Panc1 (cell line): ENCODE results near the gene EMSY. TPM values are rescaled to one million over a fixed set of nuclear protein-coding genes. Genes with fewer than 3 reads are reported as not detected.

Source experiments
- ATAC-seq: fragments of 200-7000 bp; cut with Tn5 transposase; 2 replicates; pipeline ENCODE4 v1.9.1; 2020; ENCODE audit warnings: mild to moderate bottlenecking, moderate library complexity
- BruUV-seq: library from RNA; stranded (reverse); fragments of 400-500 nt; replicated peaks from 2 replicates; lab custom pipeline; 2021; lab: Mats Ljungman, UMichigan
- CTCF ChIA-PET: fragments of 300-600 bp; sonication (Branson Sonifier 250); formaldehyde crosslinking; loops from one replicate; lab custom pipeline; 2022; ENCODE audit warnings: antibody characterized with exemption; lab: Charles Lee
- POLR2A ChIA-PET: fragments of 300-600 bp; sonication (Branson Sonifier 250); formaldehyde crosslinking; loops from one replicate; lab custom pipeline; 2022; ENCODE audit warnings: antibody characterized with exemption; lab: Charles Lee
- DNase-seq: peaks from one replicate; pipeline ENCODE4 v3.0.0-alpha.2; 2010; ENCODE audit warnings: low read depth, low spot score
- H3K27ac ChIP-seq: 2 replicates; pipeline ENCODE4 v1.5.1; 2011; ENCODE audit warnings: mild to moderate bottlenecking, low read length, inconsistent platforms
- H3K27me3 ChIP-seq: fragments of 200-500 bp; sonication (Bioruptor generic); 2 replicates; pipeline ENCODE4 v1.6.0; 2014; ENCODE audit warnings: low read length, inconsistent platforms; ENCODE audit not compliant: control insufficient read depth, insufficient read depth
- H3K36me3 ChIP-seq: fragments of 200-500 bp; sonication (Bioruptor generic); 2 replicates; pipeline ENCODE4 v1.5.1; 2014; ENCODE audit warnings: inconsistent platforms, mild to moderate bottlenecking, low read length, moderate library complexity; ENCODE audit not compliant: control insufficient read depth, insufficient read depth
- H3K4me1 ChIP-seq: 2 replicates; pipeline ENCODE4 v1.5.1; 2011; ENCODE audit warnings: inconsistent platforms, mild to moderate bottlenecking, low read length, moderate library complexity; ENCODE audit not compliant: control insufficient read depth, insufficient read depth
- H3K4me3 ChIP-seq, 2 experiments: 2 replicates each; pipeline ENCODE4 v1.5.1; 2011 to 2012; ENCODE audit warnings: low read depth in 2 of 2, low read length in 2 of 2, mild to moderate bottlenecking in 2 of 2, inconsistent platforms in 1 of 2, moderate library complexity in 1 of 2
- H3K9me3 ChIP-seq: fragments of 200-500 bp; sonication (Bioruptor generic); 2 replicates; pipeline ENCODE4 v1.5.1; 2014; ENCODE audit warnings: low read depth, mild to moderate bottlenecking, inconsistent platforms, low read length, moderate library complexity; ENCODE audit not compliant: control insufficient read depth, insufficient read depth
- POLR2AphosphoS5 ChIP-seq: IDR thresholded peaks from 2 replicates; pipeline ENCODE4 v1.6.1; 2012; ENCODE audit warnings: mild to moderate bottlenecking, low read depth, low read length, moderate library complexity
- SIN3A ChIP-seq: IDR thresholded peaks from 2 replicates; pipeline ENCODE4 v1.6.1; 2012; ENCODE audit warnings: low read depth, mild to moderate bottlenecking, low read length, moderate library complexity, borderline replicate concordance; ENCODE audit not compliant: insufficient read depth
- TCF7L2 ChIP-seq: IDR thresholded peaks from 2 replicates; pipeline ENCODE4 v1.6.1; 2011; ENCODE audit warnings: mild to moderate bottlenecking, low read depth, low read length, inconsistent platforms
- in situ Hi-C: cut with HindIII; loops from 2 replicates; pipeline ENCODE4 v1.10.0; 2016; ENCODE audit warnings: low sequenced_read_pairs, low pct_unique_long_range_greater_than_20kb
- intact Hi-C: fragments of 100-400 bp; cut with micrococcal nuclease; formaldehyde crosslinking; loops from one replicate; pipeline ENCODE4 v1.10.0; 2022; ENCODE audit not compliant: unreplicated experiment
- total RNA-seq: library from RNA; stranded (reverse); gene quantifications from one replicate; pipeline ENCODE4 v1.2.1, GENCODE V29; 2021; ENCODE audit not compliant: unreplicated experiment
- TF ChIP-seq, protein P1 (sequence below), 2 experiments: IDR thresholded peaks; 2 replicates each; pipeline ENCODE4 v1.6.1; 2011 to 2012; ENCODE audit warnings: low read depth in 2 of 2, control low read depth in 1 of 2, low read length in 1 of 2, mild to moderate bottlenecking in 1 of 2, moderate library complexity in 1 of 2; ENCODE audit not compliant: insufficient read depth in 1 of 2
- TF ChIP-seq, protein P2 (sequence below): fragments of 450-650 bp; IDR thresholded peaks from 2 replicates; pipeline ENCODE4 v1.5.1; 2017; ENCODE audit warnings: mild to moderate bottlenecking

EMSY gene
- total RNA-seq, 1 experiment from 2014 or later, result 26.4 TPM

DNA sequence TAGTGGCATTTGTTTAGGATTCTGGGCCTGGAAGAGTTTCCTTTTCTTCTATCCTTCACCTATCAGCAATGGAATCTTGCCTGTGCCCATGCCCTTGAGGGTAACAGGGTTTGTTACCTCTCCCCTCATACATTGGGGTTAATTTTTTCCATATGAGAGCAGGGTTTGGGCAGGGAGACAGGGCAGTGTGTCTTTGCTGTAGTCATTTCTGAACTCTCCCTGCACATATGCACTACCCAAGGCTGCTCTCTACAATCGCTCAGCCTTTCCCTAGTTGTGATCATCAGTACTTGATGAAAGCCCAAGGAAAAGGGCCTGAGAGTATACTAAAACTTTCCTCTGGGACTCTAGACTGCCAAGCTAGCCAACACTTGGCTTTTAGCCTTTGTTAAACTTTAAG is 130.1 kb downstream of the EMSY start:
- no TSS peak for BruUV-seq
- Histone ChIP-seq H3K36me3 (no peaks in the 10 kb centered on the region), H3K9me3 (no peaks in the 10 kb centered on the region), H3K4me1 (no peaks in the 10 kb centered on the region), H3K4me3 (no peak overlapping the region), H3K27ac (no peak overlapping the region), H3K27me3 (no peaks in the 10 kb centered on the region; the same call in 1 of the 2 replicates)
- intact Hi-C loops (no loop called here), in situ Hi-C loops (no loop called here)
- TF ChIP-seq SIN3A (no peak), TCF7L2 (no peak), POLR2AphosphoS5 (no peak)
- TF ChIP-seq, protein P1, sequence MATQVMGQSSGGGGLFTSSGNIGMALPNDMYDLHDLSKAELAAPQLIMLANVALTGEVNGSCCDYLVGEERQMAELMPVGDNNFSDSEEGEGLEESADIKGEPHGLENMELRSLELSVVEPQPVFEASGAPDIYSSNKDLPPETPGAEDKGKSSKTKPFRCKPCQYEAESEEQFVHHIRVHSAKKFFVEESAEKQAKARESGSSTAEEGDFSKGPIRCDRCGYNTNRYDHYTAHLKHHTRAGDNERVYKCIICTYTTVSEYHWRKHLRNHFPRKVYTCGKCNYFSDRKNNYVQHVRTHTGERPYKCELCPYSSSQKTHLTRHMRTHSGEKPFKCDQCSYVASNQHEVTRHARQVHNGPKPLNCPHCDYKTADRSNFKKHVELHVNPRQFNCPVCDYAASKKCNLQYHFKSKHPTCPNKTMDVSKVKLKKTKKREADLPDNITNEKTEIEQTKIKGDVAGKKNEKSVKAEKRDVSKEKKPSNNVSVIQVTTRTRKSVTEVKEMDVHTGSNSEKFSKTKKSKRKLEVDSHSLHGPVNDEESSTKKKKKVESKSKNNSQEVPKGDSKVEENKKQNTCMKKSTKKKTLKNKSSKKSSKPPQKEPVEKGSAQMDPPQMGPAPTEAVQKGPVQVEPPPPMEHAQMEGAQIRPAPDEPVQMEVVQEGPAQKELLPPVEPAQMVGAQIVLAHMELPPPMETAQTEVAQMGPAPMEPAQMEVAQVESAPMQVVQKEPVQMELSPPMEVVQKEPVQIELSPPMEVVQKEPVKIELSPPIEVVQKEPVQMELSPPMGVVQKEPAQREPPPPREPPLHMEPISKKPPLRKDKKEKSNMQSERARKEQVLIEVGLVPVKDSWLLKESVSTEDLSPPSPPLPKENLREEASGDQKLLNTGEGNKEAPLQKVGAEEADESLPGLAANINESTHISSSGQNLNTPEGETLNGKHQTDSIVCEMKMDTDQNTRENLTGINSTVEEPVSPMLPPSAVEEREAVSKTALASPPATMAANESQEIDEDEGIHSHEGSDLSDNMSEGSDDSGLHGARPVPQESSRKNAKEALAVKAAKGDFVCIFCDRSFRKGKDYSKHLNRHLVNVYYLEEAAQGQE (IDR thresholded peaks at IDR 0.05; ENCODE audit: insufficient read depth in 1 of 2, low read depth in 2 of 2, low read length in 1 of 2), result no peak
- TF ChIP-seq, protein P2, sequence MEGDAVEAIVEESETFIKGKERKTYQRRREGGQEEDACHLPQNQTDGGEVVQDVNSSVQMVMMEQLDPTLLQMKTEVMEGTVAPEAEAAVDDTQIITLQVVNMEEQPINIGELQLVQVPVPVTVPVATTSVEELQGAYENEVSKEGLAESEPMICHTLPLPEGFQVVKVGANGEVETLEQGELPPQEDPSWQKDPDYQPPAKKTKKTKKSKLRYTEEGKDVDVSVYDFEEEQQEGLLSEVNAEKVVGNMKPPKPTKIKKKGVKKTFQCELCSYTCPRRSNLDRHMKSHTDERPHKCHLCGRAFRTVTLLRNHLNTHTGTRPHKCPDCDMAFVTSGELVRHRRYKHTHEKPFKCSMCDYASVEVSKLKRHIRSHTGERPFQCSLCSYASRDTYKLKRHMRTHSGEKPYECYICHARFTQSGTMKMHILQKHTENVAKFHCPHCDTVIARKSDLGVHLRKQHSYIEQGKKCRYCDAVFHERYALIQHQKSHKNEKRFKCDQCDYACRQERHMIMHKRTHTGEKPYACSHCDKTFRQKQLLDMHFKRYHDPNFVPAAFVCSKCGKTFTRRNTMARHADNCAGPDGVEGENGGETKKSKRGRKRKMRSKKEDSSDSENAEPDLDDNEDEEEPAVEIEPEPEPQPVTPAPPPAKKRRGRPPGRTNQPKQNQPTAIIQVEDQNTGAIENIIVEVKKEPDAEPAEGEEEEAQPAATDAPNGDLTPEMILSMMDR, result no peak
- ChIA-PET POLR2A (no interaction called here), CTCF (no interaction called here)
- DNase-seq (no peak), ATAC-seq (no peak)

DNA sequence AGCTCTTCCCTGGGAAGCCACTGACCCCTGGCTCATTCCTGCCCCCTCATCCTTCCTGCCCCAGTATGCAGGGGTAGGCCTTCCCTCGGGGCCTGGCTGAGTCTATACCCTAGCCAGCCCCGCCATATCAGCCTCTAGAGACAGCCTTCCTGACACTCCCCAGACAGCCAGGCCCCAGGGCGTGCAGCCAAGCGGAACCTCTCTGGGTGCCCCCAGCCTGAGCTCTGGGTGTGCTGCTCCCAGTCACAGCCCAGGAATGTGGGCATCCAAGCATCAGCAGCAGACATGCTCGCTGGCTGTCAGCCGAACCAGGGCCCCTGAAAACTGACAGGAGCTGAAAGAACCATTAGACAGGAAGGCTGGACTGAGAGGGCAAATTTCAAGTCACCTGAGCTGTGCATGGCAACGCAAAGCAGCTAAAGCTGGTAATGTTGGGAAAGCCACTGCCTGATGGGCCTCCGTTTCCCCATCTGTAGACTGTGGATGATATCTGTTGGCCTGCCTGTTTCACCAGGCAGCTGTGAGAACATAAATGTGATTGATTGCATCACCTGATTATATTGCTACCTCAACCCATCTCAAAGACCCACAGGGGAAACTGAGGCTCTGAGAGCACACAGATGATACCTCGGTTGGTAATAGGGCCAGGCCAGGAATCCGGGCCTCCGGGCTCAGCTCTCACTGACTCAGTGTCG is 132.6 kb downstream of the EMSY start:
- Histone ChIP-seq H3K4me3 (no peak overlapping the region), H3K4me1 (no peaks in the 10 kb centered on the region), H3K36me3 (no peaks in the 10 kb centered on the region), H3K27me3 (no peaks in the 10 kb centered on the region), H3K9me3 (no peaks in the 10 kb centered on the region), H3K27ac (no peak overlapping the region)
- peak; percentile 76 for ATAC-seq
- BruUV-seq, result no TSS peak
- ChIA-PET CTCF (no interaction called here), POLR2A (no interaction called here)
- intact Hi-C loops, result no loop called here
- no peak for TF ChIP-seq SIN3A
- TF ChIP-seq TCF7L2, result no peak
- no peak for TF ChIP-seq POLR2AphosphoS5
- TF ChIP-seq, protein P2, result no peak
- TF ChIP-seq, protein P1 (IDR thresholded peaks at IDR 0.05; ENCODE audit: insufficient read depth in 1 of 2, low read depth in 2 of 2, low read length in 1 of 2), result no peak
- in situ Hi-C loops, result no loop called here
- DNase-seq, result no peak
